COLO829 (cell line): ENCODE data around the gene CACNA2D1.
A peak's percentile ranks its signal among the peaks of the same experiment; 100 is the strongest.

Experiments used
- DNase-seq: peaks from one replicate; pipeline ENCODE4 v3.0.0; 2012; ENCODE audit warnings: low spot score

The CACNA2D1 gene

DNA sequence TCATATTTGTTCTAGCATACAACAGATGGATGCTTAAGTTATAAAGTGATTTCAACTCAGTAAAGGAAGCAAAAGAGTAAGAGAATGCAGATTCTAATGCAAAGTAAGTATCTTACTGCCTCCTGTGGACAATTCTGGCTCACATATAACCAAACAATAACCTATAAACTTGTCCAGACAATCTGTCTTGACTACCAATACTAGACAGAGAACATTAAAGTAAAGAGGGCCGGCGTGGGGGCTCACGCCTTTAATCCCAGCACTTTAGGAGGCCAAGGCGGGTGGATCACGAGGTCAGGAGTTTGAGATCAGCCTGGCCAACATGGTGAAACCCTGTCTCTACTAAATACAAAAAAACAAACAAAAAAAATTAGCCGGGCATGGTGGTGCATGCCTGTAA lies 329.3 kb downstream of the CACNA2D1 start:
- DNase-seq, result no peak

DNA sequence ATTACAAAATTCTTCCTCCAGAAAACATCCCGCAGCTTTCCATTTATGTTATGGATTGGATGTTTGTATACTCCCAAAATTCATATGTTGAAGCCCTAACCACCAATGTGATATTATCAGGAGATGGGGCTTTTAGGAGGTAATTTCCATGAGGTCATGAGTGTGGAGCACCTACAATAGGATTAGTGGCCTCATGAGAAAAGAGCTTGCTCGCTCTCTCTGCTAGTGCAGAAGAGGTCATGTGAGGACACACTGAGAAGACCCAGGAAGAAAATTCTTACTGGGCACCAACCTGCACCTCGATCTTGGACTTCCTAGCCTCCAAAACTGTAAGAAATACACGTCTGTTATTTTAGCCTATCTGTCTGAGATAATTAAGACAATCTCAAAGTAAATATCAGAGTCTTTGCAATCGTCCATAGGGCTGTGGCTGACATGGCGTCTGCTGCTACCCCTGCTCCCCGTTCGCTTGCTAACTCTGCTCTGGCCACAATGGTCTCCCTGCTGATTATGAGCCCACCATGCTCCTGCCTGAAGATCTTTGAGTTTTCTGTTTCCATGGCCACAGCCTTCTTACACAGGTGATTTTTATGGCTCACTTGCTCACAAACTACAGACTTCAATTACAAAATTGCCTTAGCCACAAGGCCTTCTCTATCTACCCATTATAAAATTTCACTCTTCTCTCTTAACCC lies 333.3 kb downstream of the CACNA2D1 start:
- no peak for DNase-seq

DNA sequence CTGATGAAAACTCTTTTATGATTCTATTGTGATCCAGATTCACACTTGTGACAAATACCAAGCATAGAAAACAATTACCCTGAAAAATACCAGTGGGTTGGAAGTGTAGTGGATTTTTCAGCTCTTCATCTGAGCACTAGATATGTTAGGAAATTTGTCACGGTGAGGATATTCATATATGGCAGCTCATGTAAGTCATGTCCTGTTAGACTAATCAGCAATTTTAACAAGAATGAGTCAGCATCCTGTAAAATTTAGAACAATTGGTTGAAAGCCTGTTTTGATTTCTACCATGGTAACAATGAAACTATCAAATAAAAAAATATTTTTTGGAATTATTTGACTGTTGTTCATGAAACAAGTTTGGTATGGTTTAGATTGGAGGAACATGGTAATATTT lies 334.3 kb downstream of the CACNA2D1 start:
- peak; percentile 19 for DNase-seq

DNA sequence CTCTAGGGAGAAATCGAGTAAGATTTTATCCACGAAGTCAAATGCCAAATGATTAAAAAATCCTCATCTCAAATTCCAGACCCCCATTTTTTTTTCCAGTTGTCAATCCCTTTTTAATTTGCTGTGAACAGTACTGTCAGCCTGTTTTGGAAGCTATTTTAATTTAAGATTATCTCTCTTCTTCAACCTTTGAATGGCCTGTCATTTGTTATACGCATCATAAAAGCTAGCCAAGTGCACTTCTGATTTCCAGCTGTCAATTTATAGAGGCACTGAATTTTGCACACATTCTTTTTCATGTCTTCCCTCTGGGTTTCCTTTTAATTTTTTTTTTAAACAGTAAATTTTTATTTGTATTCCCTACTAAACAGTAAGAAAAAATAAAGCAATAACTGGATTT lies 337.4 kb downstream of the CACNA2D1 start:
- no peak for DNase-seq

DNA sequence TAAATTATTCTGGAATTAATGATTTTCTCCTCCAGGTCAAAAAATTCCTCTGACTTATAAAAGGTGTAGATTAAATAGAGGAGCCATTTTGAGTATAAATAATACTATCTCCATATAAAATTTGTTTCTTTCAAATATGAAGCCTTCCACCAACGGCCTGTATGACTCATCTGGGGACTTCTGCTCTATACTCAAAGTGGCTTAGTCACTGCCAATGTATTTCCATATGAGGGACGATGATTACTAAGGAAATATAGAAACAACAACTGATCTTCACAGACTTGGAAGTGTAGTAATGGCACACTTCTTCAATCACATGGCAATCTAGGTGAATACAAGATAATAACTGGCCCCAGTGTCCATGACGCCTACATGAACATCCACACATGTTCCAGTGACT lies 338.1 kb downstream of the CACNA2D1 start:
- peak; percentile 63 for DNase-seq

GRCh38 chr7:82098414-82098813 lies 345.2 kb downstream of the CACNA2D1 start:
- no peak for DNase-seq

DNA sequence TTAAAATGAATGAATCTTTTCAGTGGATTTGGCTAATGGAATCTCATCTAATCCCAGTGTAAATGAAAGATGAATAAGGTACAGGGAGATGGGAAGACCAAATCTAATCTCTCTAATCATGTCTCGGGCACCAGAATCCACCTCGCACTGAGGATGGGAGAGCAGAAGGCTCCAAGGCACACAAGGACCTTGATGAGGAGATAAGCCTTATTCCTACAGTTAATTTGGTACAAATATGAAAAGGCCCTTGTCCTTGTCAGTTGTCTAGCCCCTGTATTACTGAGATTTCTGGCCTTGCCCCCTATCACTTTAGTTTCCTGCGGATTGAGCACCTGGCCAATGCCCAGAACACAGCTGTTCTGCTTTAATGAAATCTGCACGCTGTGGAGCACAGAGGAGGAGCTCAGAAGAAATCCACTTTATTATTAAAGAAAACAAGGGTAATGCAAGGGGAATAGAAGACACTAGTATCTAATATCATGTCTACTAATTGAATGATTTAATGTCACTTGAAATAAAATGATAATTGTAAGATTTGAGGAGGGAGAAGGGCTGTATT lies 352.4 kb downstream of the CACNA2D1 start:
- no peak for DNase-seq

GRCh38 chr7:82087099-82087498 lies 356.5 kb downstream of the CACNA2D1 start:
- DNase-seq, result no peak

- no peak for DNase-seq
These were observed 358.5 kb downstream of the CACNA2D1 start for GRCh38 chr7:82085116-82085515.

- no peak for DNase-seq
These were observed 361.8 kb downstream of the CACNA2D1 start for GRCh38 chr7:82081644-82082224.

DNA sequence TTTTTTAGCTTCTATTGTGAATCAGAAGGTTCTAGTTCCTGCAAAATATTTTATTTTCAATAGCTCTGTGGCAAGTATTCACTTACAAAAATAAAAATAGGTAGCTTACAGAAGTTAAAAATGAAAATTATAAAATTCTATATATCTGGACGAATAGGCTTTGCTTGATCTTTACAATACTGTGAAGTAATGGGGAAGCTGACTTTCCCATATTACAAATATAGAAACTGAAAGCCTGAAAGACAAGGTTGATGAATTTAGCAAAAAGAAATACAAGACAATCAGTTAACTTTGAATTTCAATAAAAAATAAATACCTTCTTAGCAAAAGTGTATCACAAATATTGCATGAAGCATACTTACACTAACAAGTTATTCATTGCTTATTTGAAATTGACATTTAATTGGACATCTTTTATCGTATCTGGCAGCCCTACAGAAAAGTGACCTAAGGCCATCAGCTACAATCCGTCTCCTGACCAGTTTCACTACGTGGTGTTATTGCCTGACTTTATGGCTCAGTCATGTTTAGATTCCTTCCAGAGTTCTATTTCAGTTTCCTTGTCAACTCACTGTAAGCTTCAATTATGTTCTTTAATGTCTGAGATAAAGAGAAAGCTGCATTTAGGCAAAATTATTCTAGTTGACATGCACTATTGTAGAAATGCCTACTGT lies 363.2 kb downstream of the CACNA2D1 start:
- DNase-seq, result no peak

DNA sequence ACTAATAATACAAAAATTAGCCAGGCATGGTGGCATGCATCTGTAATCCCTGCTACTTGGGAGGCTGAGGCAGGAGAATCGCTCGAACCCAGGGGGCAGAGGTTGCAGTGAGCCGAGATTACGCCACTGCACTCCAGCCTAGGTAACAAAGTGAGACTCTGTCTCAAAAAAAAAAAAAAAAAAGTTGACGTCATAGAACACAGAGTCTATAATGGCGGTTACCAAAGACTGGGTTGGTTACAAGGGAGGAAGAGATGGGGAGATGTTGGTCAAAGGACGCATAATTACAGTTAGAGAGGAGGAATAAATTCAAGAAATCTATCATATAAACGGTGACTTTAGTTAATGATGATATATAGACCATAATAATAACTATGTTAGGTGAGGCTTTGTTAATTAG lies 364.1 kb downstream of the CACNA2D1 start:
- no peak for DNase-seq

DNA sequence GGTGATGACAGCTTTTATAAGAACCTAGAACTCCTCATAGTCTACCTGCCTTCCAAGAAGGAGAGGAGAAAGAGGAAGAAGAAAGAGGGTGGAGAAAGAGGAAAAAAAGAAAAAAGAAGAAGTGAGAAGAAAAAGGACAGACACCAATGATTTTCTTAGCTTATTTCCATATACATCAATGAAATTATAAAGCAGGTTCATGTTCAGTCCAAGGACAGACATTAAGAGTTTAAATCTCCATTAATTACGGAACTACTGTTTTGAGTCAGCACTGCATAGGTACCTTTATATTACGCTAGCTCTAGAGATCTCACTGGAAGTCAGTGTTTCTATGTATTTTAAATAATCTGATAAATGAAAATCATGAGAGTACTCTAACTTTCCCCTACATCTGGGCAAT lies 364.8 kb downstream of the CACNA2D1 start:
- DNase-seq, result no peak

DNA sequence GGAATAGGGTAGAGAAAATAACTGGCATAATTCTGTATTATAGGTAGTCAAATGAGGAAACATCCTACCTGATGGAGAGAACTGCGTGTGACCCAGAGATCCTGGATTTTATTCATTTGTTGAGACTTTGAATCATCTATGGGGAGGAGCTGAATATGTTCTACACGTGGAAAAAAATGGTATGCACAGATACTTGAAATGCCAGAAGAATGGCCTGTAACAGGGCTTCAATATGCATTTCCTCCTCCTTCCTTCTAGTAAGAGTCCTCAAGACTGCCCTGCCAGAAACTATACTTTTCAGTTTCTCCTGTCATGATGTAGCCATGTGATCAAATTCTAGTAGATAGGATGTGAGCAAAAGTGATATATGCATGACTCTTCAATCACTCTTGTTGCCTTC lies 372.1 kb downstream of the CACNA2D1 start:
- DNase-seq, result no peak

DNA sequence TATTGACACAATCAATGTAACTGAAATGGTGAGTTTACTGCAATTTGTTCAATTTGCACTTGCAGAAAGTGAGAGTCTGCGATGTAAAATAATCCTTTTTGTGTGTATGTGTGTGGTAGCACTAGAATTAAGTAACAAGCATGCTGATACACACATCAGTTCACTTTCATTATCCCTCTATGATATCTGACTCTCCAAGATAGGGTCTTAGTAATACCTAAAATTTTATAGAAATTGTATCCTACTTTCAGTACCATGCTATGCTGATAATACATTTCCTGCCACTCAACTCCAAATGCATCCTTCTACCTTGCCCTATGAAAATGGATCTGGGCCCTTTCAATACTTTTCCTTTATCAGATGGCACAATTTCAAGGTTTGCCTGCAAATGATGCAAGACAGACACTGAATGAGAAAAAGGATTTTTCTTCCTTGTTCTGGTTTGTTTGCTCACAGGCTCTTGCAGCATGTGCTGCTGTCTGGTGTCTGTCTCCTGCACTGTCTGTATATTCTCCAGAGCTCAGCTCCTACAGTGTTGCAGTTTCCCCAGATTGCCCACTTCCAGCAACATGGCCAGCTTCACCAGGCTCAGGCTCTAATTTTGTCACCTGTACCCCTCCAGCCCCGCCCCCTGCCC lies 375.8 kb downstream of the CACNA2D1 start:
- no peak for DNase-seq

DNA sequence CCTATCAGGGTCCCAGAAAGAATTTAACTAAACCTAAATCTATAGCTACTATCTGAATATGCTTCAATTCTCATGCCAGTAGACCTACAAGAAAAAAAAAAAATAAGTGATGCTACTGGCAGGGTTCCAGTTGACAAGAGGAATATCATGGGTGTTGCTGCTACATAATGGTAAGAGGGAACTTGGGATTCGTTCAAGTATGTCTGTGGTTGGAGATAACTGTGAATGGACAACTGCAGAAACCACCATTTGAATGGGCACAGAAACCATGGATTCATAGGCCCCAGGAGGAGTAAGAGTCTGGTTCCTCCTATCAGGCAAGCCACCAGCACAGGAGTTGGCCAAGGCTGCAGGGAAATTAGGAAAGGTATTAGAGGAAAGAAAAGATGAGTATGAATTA lies 386.1 kb downstream of the CACNA2D1 start:
- no peak for DNase-seq

GRCh38 chr7:82056282-82056681 lies 387.3 kb downstream of the CACNA2D1 start:
- no peak for DNase-seq

- DNase-seq, result no peak
These were observed 389.0 kb downstream of the CACNA2D1 start for GRCh38 chr7:82054544-82054943.

- DNase-seq, result no peak
These were observed 390.0 kb downstream of the CACNA2D1 start for GRCh38 chr7:82053453-82054032.

GRCh38 chr7:82051601-82052000 lies 392.0 kb downstream of the CACNA2D1 start:
- DNase-seq, result no peak

GRCh38 chr7:82050792-82051191 lies 392.8 kb downstream of the CACNA2D1 start:
- no peak for DNase-seq

DNA sequence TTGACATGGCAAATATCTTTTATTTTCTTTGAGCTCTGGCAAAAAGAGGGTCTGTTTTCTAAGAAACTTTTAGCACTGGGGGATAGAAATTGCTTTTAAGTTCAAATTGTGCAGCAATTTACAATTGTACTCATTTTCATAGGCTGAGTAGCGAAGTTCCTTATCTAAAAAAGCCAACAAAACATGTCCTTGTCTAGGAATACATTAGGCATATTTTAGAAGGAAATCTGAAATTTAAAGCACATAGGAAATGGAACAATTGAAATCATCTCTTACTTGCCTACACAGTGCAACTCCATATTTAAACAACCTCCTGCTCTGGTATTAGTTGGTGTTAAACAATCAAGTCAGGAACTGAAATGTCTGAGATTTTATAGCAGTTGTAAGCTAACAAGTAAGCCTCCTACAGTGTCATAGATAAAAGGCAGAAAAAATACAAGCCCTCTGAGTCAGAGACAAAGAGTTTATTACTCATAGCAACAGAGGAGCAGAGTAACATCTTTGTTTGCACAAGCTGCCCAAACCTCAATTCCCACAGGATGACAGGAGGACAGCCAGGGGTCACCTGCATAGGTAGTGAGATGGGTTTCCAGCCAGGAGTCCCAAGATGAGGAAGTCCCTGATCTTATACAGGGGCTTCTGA lies 393.6 kb downstream of the CACNA2D1 start:
- peak; percentile 84 for DNase-seq
